IgD-negative memory B cell (primary cell): Measurements from ENCODE around the gene FBXO11. TPM values are rescaled to one million over a fixed set of nuclear protein-coding genes. Genes with fewer than 3 reads are reported as not detected.

ENCODE experiments used
- H3K27ac Mint-ChIP-seq, 3 donors: one replicate each; pipeline ENCODE4 v1.8.0; 2020 to 2022; ENCODE audit warnings: mild to moderate bottlenecking in 3 of 3, mixed read lengths in 3 of 3, moderate library complexity in 1 of 3
- H3K27me3 Mint-ChIP-seq: one replicate; pipeline ENCODE4 v1.8.0; 2021; ENCODE audit warnings: mixed read lengths
- H3K36me3 Mint-ChIP-seq: one replicate; pipeline ENCODE4 v1.8.0; 2020; ENCODE audit warnings: mild to moderate bottlenecking, mixed read lengths
- H3K4me1 Mint-ChIP-seq, 3 donors: one replicate each; pipeline ENCODE4 v1.8.0; 2020 to 2022; ENCODE audit warnings: mixed read lengths in 3 of 3, mild to moderate bottlenecking in 1 of 3
- H3K4me3 Mint-ChIP-seq, 4 donors: one replicate each; pipeline ENCODE4 v1.8.0; 2020 to 2022; ENCODE audit warnings: mild to moderate bottlenecking in 4 of 4, mixed read lengths in 4 of 4, moderate library complexity in 3 of 4
- H3K9me3 Mint-ChIP-seq, 3 donors: one replicate each; pipeline ENCODE4 v1.8.0; 2020 to 2021; ENCODE audit warnings: mixed read lengths in 3 of 3, mild to moderate bottlenecking in 1 of 3
- polyA plus RNA-seq: library from polyadenylated mRNA; unstranded; fragments of 300-500 nt; fragmentation: Illumina TruSeq; gene quantifications from one replicate; pipeline ENCODE4 v1.2.3, GENCODE V29; 2021

FBXO11 gene
- polyA plus RNA-seq, 1 donor from 2014 or later = 10.2 TPM

GRCh38 chr2:47772343-47772742 lies 134.0 kb downstream of the FBXO11 start:
- no peak overlapping the region for H3K4me3 Mint-ChIP-seq
- H3K27ac Mint-ChIP-seq = peak overlapping the region in 1 of 3 donors; percentile 67
- peaks cover 0 to 2% (median 0%) of the 10 kb centered on the region in 3 donors for H3K9me3 Mint-ChIP-seq
- peaks cover 3% of the 10 kb centered on the region for H3K27me3 Mint-ChIP-seq
- H3K36me3 Mint-ChIP-seq = peaks cover 2% of the 10 kb centered on the region
- peaks cover 2 to 4% (median 4%) of the 10 kb centered on the region in 3 donors for H3K4me1 Mint-ChIP-seq

DNA sequence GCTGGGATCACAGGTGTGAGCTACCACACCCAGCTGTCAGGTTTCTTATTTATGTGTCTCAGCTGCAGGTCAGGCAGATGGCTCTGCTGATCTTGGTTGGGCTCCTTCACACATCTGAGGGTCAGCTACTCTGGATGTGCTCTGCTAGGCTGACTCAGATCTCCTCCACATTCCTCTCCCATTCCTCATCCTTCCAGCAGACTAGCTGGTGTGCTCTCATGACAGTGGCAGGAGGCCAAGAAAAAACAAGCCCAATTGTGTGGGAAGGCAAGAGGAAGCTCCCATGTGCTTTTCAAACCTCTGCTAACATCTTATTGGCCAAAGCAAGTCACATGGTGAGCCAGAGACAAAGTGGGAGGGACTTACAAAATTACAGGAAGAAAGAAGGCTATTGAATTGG lies 135.1 kb downstream of the FBXO11 start:
- peaks cover 2% of the 10 kb centered on the region for H3K36me3 Mint-ChIP-seq
- peaks cover 0 to 2% (median 0%) of the 10 kb centered on the region in 3 donors for H3K9me3 Mint-ChIP-seq
- no peak overlapping the region for H3K27ac Mint-ChIP-seq
- H3K27me3 Mint-ChIP-seq = peaks cover 3% of the 10 kb centered on the region
- no peak overlapping the region for H3K4me3 Mint-ChIP-seq
- H3K4me1 Mint-ChIP-seq = peaks cover 2 to 4% (median 4%) of the 10 kb centered on the region in 3 donors

GRCh38 chr2:47769318-47769717 lies 137.0 kb downstream of the FBXO11 start:
- peaks cover 0 to 2% (median 0%) of the 10 kb centered on the region in 3 donors for H3K9me3 Mint-ChIP-seq
- H3K27me3 Mint-ChIP-seq = peaks cover 3% of the 10 kb centered on the region
- H3K27ac Mint-ChIP-seq = no peak overlapping the region
- H3K36me3 Mint-ChIP-seq = peaks cover 2% of the 10 kb centered on the region
- peaks cover 2 to 7% (median 4%) of the 10 kb centered on the region in 3 donors for H3K4me1 Mint-ChIP-seq
- H3K4me3 Mint-ChIP-seq = no peak overlapping the region

GRCh38 chr2:47767880-47768609 lies 138.3 kb downstream of the FBXO11 start:
- no peak overlapping the region for H3K27ac Mint-ChIP-seq
- peaks cover 3% of the 10 kb centered on the region for H3K27me3 Mint-ChIP-seq
- H3K36me3 Mint-ChIP-seq = peaks cover 2% of the 10 kb centered on the region
- H3K4me3 Mint-ChIP-seq = peak overlapping the region in 2 of 4 donors; percentile 14 to 76
- peaks cover 0 to 2% (median 0%) of the 10 kb centered on the region in 3 donors for H3K9me3 Mint-ChIP-seq
- peaks cover 2 to 7% (median 4%) of the 10 kb centered on the region in 3 donors for H3K4me1 Mint-ChIP-seq

DNA sequence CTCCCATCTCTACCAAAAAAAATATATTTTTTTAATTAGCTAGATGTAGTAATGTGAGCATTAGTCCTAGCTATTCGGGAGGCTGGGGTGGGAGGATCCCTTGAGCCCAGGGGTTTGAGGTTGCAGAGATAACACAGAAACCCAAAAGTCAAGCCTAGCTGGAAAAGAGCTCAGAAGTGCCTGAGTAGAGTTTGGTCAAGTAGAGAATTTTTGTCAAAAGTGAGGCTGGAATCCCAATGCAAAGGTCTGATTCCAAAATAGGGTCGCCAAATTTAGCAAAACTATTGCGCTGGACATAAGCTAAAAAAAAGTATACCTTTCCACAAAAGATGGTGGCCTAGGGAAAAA lies 138.8 kb downstream of the FBXO11 start:
- peaks cover 0 to 2% (median 0%) of the 10 kb centered on the region in 3 donors for H3K9me3 Mint-ChIP-seq
- H3K27me3 Mint-ChIP-seq = peaks cover 1% of the 10 kb centered on the region
- peaks cover 2% of the 10 kb centered on the region for H3K36me3 Mint-ChIP-seq
- H3K4me3 Mint-ChIP-seq = no peak overlapping the region
- no peak overlapping the region for H3K27ac Mint-ChIP-seq
- H3K4me1 Mint-ChIP-seq = peaks cover 5 to 7% (median 5%) of the 10 kb centered on the region in 3 donors

DNA sequence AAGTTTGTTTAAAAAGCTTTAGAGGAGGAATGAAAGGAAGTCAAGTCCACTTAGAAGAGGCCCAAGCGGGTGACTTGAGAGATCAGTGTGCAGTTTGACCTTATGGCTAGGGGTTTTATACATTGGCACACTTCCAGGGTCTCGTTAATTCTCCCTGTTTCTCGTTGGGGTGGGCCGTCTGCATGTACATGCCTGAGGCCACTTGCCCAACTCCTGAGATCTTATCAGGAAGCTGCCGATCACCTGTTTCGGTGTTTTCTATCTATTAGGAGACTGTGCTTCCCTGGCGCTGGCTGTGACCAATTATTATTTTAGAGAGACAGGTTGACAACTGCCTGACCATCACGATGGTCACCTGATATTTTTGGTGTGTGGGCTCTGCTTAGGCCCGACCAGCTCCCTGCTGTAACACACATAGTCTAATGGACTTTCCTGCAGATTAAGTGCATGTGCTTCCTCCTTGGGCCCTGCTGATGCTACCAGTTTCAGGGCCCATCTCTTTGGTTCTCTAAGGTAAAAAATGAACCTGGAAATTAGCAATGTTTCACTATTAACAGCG lies 154.4 kb downstream of the FBXO11 start:
- peak overlapping the region; percentile 10 to 89 (median 52) for H3K4me3 Mint-ChIP-seq
- peak overlapping the region; percentile 69 to 99 (median 96) for H3K27ac Mint-ChIP-seq
- peaks cover 0 to 3% (median under 1%) of the 10 kb centered on the region in 3 donors for H3K9me3 Mint-ChIP-seq
- no peaks in the 10 kb centered on the region for H3K36me3 Mint-ChIP-seq
- H3K4me1 Mint-ChIP-seq = peaks cover 27 to 31% (median 27%) of the 10 kb centered on the region in 3 donors
- no peaks in the 10 kb centered on the region for H3K27me3 Mint-ChIP-seq

DNA sequence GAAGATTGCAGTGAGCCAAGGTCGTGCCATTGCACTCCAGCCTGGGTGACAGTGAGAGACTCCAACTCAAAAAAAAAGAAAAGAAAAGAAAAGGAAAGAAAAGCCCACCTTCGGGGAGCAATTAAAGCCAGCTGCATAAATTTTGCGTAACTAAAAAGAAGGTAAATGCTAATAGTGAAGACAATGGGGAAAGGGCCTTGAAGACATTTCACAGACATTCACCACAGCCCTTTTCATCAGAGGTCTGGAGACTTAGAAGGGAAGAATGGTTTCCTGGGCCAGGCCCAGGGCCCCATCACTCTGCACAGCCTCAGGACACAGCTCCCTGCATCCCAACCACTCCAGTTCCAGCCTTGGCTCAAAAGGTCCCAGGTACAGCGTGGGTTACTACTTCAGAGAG lies 158.4 kb downstream of the FBXO11 start:
- no peak overlapping the region for H3K4me3 Mint-ChIP-seq
- H3K27ac Mint-ChIP-seq = no peak overlapping the region

DNA sequence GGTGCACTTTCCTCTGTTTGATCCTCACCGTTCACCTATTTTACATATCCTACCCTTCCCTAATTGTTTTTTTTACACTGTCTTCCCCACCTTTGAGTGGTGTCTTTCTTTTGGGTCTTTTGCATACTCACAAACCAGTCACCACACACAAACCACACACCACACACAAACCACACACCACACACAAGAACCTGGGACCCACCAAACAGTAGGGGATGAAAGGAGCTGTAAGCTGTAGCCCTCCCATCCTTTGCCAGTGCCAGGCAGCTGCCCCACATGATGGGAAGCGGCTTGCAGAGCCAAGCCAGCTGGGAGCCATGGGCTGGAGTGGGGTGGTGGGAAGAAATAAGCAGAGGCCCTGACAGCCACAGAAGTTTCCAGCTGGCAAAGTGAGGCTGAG lies 162.2 kb downstream of the FBXO11 start:
- H3K9me3 Mint-ChIP-seq = peaks cover 0 to 9% (median 3%) of the 10 kb centered on the region in 3 donors
- H3K36me3 Mint-ChIP-seq = peaks cover 8% of the 10 kb centered on the region
- H3K27ac Mint-ChIP-seq = no peak overlapping the region
- no peak overlapping the region for H3K4me3 Mint-ChIP-seq
- H3K4me1 Mint-ChIP-seq = peaks cover 4 to 7% (median 5%) of the 10 kb centered on the region in 3 donors
- H3K27me3 Mint-ChIP-seq = no peaks in the 10 kb centered on the region

More for the DNA sequence above, 158.4 kb downstream of the FBXO11 start:
- peaks cover 12 to 16% (median 16%) of the 10 kb centered on the region in 3 donors for H3K4me1 Mint-ChIP-seq
- H3K27me3 Mint-ChIP-seq = no peaks in the 10 kb centered on the region
- peaks cover 0 to 9% (median 3%) of the 10 kb centered on the region in 3 donors for H3K9me3 Mint-ChIP-seq
- peaks cover 3% of the 10 kb centered on the region for H3K36me3 Mint-ChIP-seq

DNA sequence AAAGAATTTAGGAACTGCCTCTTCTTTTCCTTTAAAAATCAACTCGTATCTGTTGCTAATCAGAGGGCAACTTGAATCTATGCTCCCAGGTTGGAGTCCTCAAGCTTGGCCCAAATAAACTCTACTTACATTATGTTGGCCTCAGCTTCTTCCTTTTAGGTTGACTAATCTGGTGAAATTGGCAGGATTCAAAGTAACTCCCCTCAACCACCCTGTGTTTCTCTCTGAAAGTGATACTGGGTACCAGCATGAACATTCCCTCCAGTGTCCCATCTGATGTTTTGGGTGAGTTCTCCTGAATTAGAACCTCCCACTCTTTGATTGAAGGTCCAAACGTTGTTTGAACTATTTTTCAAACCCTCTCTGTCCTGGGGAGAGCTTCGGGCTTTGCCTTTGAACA lies 164.7 kb downstream of the FBXO11 start:
- Mint-ChIP-seq H3K4me1 (peaks cover 4 to 10% (median 7%) of the 10 kb centered on the region in 3 donors), H3K36me3 (peaks cover 8% of the 10 kb centered on the region), H3K27ac (peak overlapping the region in 1 of 3 donors; percentile 19), H3K9me3 (peaks cover 0 to 3% (median under 1%) of the 10 kb centered on the region in 3 donors), H3K4me3 (no peak overlapping the region), H3K27me3 (no peaks in the 10 kb centered on the region)

GRCh38 chr2:47741101-47741500 lies 165.2 kb downstream of the FBXO11 start:
- Mint-ChIP-seq H3K4me3 (no peak overlapping the region), H3K27ac (no peak overlapping the region), H3K9me3 (no peaks in the 10 kb centered on the region), H3K4me1 (peaks cover 4 to 10% (median 8%) of the 10 kb centered on the region in 3 donors), H3K27me3 (no peaks in the 10 kb centered on the region), H3K36me3 (peaks cover 8% of the 10 kb centered on the region)

Other genes starting within 250 kb of the FBXO11 start
- gene MSH6, start 123.4 kb downstream of the FBXO11 start, polyA plus RNA-seq = 22.7 TPM